GM13976 (cell line): ENCODE results near the gene XCR1.

Source experiments
- DNase-seq: peaks from one replicate; pipeline ENCODE4 v3.0.0; 2012; ENCODE audit warnings: low spot score
- in situ Hi-C: fragments of 300-500 bp; cut with MboI; formaldehyde crosslinking; loops from one replicate; pipeline ENCODE4 v1.12.0; 2022; ENCODE audit warnings: low sequenced_read_pairs, mixed read lengths, inconsistent platforms; ENCODE audit not compliant: unreplicated experiment
- TF ChIP-seq, protein P1 (sequence below): IDR thresholded peaks from 2 replicates; pipeline ENCODE4 v1.5.1; 2012; ENCODE audit warnings: borderline replicate concordance, mild to moderate bottlenecking; ENCODE audit not compliant: insufficient read depth; ENCODE audit errors: extremely low read depth, missing control alignments, control extremely low read depth

XCR1 gene

GRCh38 chr3:46067401-46067800 is 40.1 kb upstream of the XCR1 start:
- in situ Hi-C loops, result no loop called here
- DNase-seq, result no peak
- TF ChIP-seq, protein P1, sequence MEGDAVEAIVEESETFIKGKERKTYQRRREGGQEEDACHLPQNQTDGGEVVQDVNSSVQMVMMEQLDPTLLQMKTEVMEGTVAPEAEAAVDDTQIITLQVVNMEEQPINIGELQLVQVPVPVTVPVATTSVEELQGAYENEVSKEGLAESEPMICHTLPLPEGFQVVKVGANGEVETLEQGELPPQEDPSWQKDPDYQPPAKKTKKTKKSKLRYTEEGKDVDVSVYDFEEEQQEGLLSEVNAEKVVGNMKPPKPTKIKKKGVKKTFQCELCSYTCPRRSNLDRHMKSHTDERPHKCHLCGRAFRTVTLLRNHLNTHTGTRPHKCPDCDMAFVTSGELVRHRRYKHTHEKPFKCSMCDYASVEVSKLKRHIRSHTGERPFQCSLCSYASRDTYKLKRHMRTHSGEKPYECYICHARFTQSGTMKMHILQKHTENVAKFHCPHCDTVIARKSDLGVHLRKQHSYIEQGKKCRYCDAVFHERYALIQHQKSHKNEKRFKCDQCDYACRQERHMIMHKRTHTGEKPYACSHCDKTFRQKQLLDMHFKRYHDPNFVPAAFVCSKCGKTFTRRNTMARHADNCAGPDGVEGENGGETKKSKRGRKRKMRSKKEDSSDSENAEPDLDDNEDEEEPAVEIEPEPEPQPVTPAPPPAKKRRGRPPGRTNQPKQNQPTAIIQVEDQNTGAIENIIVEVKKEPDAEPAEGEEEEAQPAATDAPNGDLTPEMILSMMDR, result no peak

- in situ Hi-C loops, result no loop called here
- TF ChIP-seq, protein P1, result no peak
- DNase-seq, result no peak
Measured at GRCh38 chr3:46065750-46066256, 38.5 kb upstream of the XCR1 start.

- peak; percentile 55 for DNase-seq
- in situ Hi-C loops, result no loop called here
- TF ChIP-seq, protein P1, result no peak
Measured at GRCh38 chr3:46065294-46065705, 38.0 kb upstream of the XCR1 start.

- DNase-seq, result no peak
- in situ Hi-C loops, result no loop called here
Measured at GRCh38 chr3:46062679-46063078, 35.4 kb upstream of the XCR1 start.

GRCh38 chr3:46061887-46062286 is 34.6 kb upstream of the XCR1 start:
- TF ChIP-seq, protein P1, result no peak
- no peak for DNase-seq
- in situ Hi-C loops, result no loop called here

More at GRCh38 chr3:46062679-46063078, 35.4 kb upstream of the XCR1 start:
- TF ChIP-seq, protein P1, result no peak

DNA sequence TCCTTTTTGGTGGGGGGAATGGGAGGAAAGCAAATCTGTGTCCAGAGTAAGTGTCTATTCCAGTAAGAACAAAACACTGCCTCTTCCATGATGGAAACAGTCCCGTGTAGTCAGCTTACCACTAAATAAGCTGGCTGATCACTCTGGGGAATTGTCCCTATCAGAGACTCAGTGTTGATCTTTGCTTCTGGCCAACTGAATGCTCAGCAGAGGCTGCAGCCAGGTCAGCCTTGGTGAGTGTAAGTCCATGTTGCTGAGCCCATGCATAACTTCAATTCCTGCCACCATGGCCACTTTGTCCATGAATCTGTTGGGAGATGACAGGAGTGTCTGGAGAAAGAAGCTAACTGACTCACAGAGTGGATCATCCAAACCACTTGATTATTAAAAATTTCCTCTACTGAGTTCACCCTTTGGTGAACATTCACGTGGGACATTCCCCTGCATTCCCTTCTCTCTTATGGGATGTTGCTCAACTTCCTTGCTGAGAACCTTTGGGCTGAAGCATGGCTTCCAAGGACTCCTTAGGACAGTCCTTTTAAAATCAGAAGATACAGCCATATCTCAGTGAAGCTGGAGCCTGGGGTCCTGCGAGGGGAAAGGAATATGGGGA is 33.9 kb upstream of the XCR1 start:
- no peak for DNase-seq
- in situ Hi-C loops, result no loop called here
- TF ChIP-seq, protein P1, result no peak

DNA sequence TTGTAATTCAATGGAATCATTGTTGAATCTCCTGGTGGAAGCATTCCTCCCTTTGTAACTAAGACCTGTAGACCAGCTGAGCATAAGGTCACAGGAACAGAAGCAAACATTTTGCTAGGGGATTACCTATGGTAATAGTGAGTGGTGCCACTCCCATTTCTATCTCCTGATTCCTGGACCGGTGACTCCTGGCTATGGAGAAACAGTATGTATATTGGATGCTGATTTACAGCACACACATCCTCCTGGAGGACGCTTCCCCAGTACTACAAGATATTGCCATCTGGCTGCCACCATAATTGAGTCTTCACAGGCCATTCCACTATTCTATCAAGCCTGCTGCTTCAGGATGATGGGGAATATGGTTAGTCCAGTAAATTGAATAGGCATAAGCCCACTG is 33.3 kb upstream of the XCR1 start:
- TF ChIP-seq, protein P1, result no peak
- in situ Hi-C loops, result no loop called here
- DNase-seq, result no peak
